Measurements from ENCODE around the gene CROCC. TPM values are rescaled to one million over a fixed set of nuclear protein-coding genes. Genes with fewer than 3 reads are reported as not detected.

The CROCC gene
- total and polyA plus RNA-seq, 9 of the 15 experiments (the other 6 are each of a cell fraction or from before 2014, with no cell fraction given), result 0.17 to 15.4 (median 7.6) TPM

DNA sequence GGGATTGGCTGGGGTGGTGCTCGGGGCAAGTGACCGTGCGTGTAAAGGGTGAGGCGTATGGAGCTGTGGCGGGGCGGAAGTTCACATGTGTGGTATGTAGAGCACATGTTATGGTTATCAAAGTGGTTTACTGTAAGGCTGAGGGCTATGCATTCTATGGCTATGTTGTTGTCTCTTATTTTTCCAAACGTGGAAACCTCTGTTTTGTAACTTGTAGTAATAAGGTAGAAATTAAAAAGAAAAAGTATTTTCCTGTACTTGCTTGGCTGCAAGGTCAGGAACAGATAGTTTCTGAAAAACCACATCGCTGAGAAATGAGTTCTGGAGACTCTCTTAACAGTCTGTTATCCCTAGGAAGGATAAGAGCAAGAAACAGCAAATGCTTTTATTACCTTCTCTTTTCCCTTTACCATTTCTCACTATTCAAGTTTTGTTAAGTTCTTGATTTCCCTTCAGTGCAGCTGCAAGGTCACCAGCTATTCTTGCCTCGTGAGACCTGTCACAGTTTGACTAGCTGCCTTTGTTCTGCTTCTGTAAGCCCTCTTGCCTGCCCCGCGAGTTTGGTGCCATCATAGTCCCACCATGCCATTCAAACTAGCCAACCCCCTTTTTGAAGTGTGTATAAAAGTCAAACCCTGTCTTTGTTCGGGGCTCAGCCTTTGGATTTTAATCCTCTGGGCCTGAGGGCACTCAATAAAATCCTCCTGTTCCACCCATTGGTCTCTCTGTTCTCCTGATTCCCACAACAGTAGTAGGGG is 16.4 kb upstream of the CROCC start (continued):
- TF ChIP-seq GMEB1 (CRISPR knock-in tag; IDR thresholded peaks at IDR 0.05), result no peak
- TF ChIP-seq POU5F1 (IDR thresholded peaks at IDR 0.05; ENCODE audit: borderline replicate concordance, low read depth, low read length, partially characterized antibody), result no peak
- TF ChIP-seq KAT8 (IDR thresholded peaks at IDR 0.05; ENCODE audit: low read depth), result no peak
- no peak for TF ChIP-seq PTRF (tag; IDR thresholded peaks at IDR 0.05)
- no peak for TF ChIP-seq CTCF (IDR thresholded peaks at IDR 0.05 in 2 of 3, conservative IDR thresholded peaks at IDR 0.05 in 1 of 3; ENCODE audit: insufficient read depth in 2 of 3, low read depth in 1 of 3, low read length in 3 of 3)
- TF ChIP-seq JUNB (CRISPR knock-in tag; conservative IDR thresholded peaks at IDR 0.05), result no peak; the same call in 1 of the 2 replicates
- TF ChIP-seq, protein P1, sequence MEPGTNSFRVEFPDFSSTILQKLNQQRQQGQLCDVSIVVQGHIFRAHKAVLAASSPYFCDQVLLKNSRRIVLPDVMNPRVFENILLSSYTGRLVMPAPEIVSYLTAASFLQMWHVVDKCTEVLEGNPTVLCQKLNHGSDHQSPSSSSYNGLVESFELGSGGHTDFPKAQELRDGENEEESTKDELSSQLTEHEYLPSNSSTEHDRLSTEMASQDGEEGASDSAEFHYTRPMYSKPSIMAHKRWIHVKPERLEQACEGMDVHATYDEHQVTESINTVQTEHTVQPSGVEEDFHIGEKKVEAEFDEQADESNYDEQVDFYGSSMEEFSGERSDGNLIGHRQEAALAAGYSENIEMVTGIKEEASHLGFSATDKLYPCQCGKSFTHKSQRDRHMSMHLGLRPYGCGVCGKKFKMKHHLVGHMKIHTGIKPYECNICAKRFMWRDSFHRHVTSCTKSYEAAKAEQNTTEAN (CRISPR knock-in tag; IDR thresholded peaks at IDR 0.05), result no peak
- peak; percentile 17 for TF ChIP-seq GABPA (tag; conservative IDR thresholded peaks at IDR 0.05; ENCODE audit: low read depth)
- peak; percentile 100 for TF ChIP-seq RNF2 (IDR thresholded peaks at IDR 0.05)
- peak; percentile 99 for TF ChIP-seq ZFPM2 (CRISPR knock-in tag; IDR thresholded peaks at IDR 0.05)
- TF ChIP-seq XRCC4 (IDR thresholded peaks at IDR 0.05; ENCODE audit: extremely low read depth, insufficient read depth, insufficient read length), result no peak
- peak; percentile 100 for TF ChIP-seq PML (IDR thresholded peaks at IDR 0.05; ENCODE audit: low read length)
- TF ChIP-seq OTX1 (CRISPR knock-in tag; IDR thresholded peaks at IDR 0.05), result peak; percentile 100
- no peak for TF ChIP-seq WHSC1 (IDR thresholded peaks at IDR 0.05; ENCODE audit: low read length)
- TF ChIP-seq CBX5 (IDR thresholded peaks at IDR 0.05; ENCODE audit: borderline replicate concordance, low read depth), result peak; percentile 69; the same call in 1 of the 2 replicates
- TF ChIP-seq ZNF518B (CRISPR knock-in tag; IDR thresholded peaks at IDR 0.05), result peak; percentile 99
- TF ChIP-seq NR0B1 (IDR thresholded peaks at IDR 0.05; ENCODE audit: partially characterized antibody), result no peak
- peak; percentile 87 for TF ChIP-seq ZNF324 (CRISPR knock-in tag; IDR thresholded peaks at IDR 0.05)
